GM12801 (cell line): ENCODE results near the gene ABCC1.

Experiments
- CTCF ChIP-seq: IDR thresholded peaks from one replicate; pipeline ENCODE4 v1.5.1; 2011; ENCODE audit warnings: control low read depth; ENCODE audit not compliant: insufficient read length; ENCODE audit errors: extremely low read depth

Gene ABCC1

DNA sequence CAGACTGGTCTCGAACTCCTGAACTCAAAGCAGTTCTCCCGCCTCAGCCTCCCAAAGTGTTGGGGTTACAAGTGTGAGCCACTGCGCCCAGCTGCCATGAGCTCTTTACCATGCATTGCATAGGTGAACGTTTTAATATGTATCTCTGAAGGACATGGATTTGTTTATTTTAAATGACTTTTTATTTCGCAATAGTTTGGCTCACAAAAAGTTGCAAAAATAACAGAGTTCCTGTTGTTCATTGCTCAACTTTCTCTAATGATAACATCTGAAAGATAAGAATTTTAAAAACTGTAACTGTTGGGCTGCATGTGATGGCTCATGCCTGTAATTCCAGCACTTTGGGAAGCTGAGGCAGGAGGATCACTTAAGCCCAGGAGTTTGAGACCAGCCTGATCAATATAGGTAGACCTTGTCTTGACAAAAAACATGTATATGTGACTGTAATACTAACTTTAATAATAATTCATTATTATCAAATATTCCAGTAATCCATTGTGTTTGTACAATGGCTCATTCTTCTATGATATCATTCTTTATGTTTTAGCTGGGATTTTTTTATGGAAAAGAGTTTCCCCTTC, 80.1 kb downstream of the ABCC1 start:
- no peak for TF ChIP-seq CTCF

GRCh38 chr16:16030449-16030848, 81.0 kb downstream of the ABCC1 start:
- no peak for TF ChIP-seq CTCF

DNA sequence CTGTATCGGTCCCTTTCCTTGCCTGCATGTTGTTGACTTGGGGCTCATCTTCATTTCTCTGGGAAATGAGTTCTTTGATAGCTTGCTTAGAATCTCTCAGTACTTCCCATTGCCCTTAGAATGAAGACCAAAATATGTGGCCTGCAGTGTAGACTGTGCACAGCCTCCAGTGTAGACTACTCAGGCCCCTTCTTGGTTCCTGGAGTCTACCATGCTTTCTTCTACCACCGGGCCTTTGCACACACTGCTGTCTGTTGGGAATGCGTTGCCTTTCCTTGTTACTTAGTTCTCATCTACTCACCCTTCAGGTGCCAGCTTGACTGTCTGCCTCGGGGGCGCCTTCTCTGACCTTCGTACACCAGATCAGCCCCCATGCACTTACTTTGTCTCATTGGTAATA, 82.0 kb downstream of the ABCC1 start:
- no peak for TF ChIP-seq CTCF

GRCh38 chr16:16032271-16032979, 83.0 kb downstream of the ABCC1 start:
- no peak for TF ChIP-seq CTCF

DNA sequence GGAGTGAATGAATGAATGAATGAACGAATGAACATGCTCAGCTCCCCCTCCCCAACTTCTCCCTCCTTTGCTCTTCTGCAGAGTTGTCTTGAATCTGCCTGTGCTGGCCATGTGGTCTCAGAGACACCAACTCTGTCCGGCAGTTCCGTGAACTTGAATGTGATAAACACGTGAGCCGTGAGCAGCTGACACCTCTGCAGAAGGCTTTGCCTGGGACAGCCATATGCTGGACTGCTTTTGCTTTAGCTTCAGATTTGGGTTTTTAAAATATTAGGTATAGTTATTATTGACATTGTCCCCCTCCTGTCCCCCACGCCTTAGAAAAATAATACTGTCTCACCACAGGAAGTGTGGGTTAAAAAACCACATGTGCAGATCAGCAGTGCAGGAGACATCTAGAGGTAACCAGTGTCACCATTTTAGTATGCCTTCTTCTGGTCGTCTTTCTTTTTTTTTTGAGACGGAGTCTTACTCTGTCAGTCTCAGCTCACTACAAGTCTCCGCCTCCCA, 83.8 kb downstream of the ABCC1 start:
- no peak for TF ChIP-seq CTCF

GRCh38 chr16:16036359-16036792, 87.0 kb downstream of the ABCC1 start:
- no peak for TF ChIP-seq CTCF

DNA sequence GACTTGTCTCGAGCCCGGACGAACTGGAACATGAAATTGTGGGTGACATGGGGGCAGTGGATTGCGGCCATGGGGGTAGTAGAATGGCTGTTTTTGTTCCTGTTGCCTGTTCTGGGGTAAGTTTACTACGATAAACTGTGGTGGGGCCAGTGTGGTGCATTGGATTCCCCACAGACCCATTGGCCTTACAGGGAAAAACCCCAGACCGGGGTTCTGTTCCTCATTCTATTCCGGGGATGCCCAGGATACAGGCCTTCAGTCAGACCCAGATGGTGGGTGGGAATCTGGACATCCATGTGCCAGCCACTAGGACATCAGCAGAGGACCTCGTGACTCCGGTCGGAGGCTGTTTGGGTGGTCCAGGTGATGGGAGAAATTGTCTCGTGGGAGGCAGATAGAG, 88.1 kb downstream of the ABCC1 start:
- no peak for TF ChIP-seq CTCF
